ENCODE measurements around the gene AOPEP.
"Not testable (repeated sequence)": the region's sequence is repeated elsewhere in the genome, so short reads cannot be mapped to it uniquely, and the experiment has no call there.

DNA sequence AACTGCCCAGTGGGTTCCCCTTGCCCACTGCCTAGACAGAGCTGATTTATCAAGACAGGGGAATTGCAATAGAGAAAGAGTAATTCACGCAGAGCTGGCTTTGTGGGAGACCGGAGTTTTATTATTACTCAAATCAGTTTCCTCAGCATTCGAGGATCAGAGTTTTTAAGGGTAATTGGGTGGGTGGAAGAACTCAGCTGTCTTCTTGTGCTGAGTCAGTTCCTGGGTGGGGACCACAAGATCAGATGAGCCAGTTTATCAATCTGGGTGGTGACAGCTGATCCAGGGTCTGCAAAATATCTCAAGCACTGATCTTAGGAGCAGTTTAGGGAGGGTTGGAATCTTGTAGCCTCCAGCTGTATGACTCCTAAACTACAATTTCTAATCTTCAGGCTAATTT is 152.3 kb downstream of the AOPEP start:
- TF ChIP-seq POLR2A (IDR thresholded peaks at IDR 0.05; ENCODE audit: low read depth, low read length); EZH2 (IDR thresholded peaks at IDR 0.05; ENCODE audit: borderline replicate concordance, low read depth, low read length, severe bottlenecking); POLR2AphosphoS5 (IDR thresholded peaks at IDR 0.05; ENCODE audit: insufficient read depth, low read depth, low read length); JUN (IDR thresholded peaks at IDR 0.05; ENCODE audit: borderline replicate concordance, insufficient read depth, insufficient read length, low read depth); FOS (IDR thresholded peaks at IDR 0.05; ENCODE audit: borderline replicate concordance, insufficient read depth, low read length): not testable (repeated sequence)
- TF ChIP-seq, protein P1, sequence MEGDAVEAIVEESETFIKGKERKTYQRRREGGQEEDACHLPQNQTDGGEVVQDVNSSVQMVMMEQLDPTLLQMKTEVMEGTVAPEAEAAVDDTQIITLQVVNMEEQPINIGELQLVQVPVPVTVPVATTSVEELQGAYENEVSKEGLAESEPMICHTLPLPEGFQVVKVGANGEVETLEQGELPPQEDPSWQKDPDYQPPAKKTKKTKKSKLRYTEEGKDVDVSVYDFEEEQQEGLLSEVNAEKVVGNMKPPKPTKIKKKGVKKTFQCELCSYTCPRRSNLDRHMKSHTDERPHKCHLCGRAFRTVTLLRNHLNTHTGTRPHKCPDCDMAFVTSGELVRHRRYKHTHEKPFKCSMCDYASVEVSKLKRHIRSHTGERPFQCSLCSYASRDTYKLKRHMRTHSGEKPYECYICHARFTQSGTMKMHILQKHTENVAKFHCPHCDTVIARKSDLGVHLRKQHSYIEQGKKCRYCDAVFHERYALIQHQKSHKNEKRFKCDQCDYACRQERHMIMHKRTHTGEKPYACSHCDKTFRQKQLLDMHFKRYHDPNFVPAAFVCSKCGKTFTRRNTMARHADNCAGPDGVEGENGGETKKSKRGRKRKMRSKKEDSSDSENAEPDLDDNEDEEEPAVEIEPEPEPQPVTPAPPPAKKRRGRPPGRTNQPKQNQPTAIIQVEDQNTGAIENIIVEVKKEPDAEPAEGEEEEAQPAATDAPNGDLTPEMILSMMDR (IDR thresholded peaks at IDR 0.05; ENCODE audit: extremely low read depth in 1 of 2, insufficient read depth in 1 of 2, low read depth in 1 of 2, low read length in 2 of 2): not testable (repeated sequence)
- TF ChIP-seq, protein P2, sequence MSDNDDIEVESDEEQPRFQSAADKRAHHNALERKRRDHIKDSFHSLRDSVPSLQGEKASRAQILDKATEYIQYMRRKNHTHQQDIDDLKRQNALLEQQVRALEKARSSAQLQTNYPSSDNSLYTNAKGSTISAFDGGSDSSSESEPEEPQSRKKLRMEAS (IDR thresholded peaks at IDR 0.05; ENCODE audit: insufficient read depth, insufficient read length): not testable (repeated sequence)

Data from endothelial cell of umbilical vein (primary cell).